Glomerular visceral epithelial cell (primary cell): ENCODE measurements around the gene MICA.
A peak's percentile ranks its signal among the peaks of the same experiment; 100 is the strongest.
"Not testable (repeated sequence)": the region's sequence is repeated elsewhere in the genome, so short reads cannot be mapped to it uniquely, and the experiment has no call there.

ENCODE experiments used
- DNase-seq: peaks from one replicate; pipeline ENCODE4 v3.0.0-alpha.2; 2016; ENCODE audit errors: extremely low spot score

MICA gene

DNA sequence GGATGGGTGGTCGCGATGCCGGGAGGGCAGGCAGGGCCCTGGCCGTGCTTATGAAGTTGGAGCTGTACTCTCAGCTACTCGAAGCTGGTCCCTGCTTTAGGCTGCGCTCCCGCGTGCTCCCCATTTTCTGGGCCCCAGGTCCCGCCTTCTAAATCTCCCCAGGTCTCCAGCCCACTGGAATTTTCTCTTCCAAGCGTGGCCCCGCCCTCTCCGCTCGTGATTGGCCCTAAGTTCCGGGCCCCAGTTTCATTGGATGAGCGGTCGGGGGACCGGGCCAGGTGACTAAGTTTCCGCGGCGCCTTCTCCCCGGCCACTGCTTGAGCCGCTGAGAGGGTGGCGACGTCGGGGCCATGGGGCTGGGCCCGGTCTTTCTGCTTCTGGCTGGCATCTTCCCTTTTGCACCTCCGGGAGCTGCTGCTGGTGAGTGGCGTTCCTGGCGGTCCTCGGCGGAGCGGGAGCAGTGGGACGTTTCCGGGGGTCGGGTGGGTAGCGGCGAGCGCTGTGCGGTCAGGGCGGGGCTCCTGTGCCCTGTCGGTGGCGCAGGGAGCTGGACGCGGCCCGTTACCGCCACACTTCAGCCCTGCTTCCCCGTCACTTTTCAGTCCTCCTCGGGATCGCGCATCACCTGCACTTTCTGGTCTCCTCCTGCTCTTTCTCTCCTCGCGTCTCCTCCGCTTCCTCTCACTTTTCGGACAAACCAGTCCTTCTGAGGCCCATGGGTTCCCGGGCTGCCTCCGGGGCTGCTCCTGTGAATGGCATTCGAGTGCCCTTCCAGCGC lies at the start of gene MICA:
Gene MICA, plus strand, starts transcription at position 313 of the 778 bp plus-strand sequence. Its CDS starts 38 bp downstream, at position 351.
- peak; percentile 91 for DNase-seq

DNA sequence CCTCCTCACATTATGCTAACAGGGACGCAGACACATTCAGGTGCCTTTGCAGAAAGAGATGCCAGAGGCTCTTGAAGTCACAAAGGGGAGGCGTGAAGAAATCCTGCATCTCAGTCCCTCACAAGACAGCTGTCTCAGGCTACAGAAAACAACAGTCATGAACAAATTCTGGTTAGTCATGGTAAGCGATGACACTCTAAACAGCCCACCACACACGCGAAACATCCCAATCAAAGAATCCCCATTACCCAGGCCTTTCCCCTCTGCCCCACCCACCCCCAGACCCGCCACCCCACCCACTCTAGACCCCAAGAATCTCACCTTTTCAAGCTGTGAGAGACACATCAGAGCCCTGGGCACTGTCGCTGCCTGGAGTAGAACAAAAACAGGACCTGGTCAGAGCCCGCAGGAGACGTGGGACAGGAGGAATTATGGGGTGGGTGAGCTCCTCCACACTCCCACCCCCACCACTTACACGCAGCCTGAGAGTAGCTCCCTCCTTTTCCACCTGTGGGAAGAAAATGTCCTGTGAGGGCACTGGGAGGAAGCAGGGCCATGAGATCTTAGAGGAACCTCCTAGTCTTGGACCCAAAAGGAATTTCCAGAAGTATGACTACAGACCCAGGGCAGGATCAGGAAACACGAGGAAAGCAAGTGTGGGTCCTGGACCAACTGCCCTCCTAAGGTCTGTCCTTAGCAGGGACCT lies 49.1 kb upstream of the MICA start:
- no peak for DNase-seq

- DNase-seq = no peak
Measured at GRCh38 chr6:31354864-31355582, 48.4 kb upstream of the MICA start.

DNA sequence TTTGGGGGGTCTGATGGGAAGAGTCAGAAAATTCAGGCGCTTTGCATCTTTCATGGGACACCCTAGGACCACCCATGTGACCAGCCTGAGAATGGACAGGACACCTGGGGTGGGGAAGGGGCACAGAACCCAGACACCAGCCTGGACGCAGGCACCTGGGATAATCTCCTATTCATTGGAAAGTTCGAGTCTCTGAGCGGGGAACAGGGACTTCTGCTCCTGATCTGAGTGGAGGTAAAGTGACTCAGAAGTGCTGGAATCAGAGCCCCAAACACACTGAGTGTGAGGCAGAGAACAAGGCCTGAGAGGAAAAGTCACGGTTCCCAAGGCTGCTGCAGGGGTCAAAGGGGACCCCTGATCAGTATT lies 47.8 kb upstream of the MICA start:
- no peak for DNase-seq

- no peak for DNase-seq
Measured at GRCh38 chr6:31356216-31356945, 47.0 kb upstream of the MICA start.

DNA sequence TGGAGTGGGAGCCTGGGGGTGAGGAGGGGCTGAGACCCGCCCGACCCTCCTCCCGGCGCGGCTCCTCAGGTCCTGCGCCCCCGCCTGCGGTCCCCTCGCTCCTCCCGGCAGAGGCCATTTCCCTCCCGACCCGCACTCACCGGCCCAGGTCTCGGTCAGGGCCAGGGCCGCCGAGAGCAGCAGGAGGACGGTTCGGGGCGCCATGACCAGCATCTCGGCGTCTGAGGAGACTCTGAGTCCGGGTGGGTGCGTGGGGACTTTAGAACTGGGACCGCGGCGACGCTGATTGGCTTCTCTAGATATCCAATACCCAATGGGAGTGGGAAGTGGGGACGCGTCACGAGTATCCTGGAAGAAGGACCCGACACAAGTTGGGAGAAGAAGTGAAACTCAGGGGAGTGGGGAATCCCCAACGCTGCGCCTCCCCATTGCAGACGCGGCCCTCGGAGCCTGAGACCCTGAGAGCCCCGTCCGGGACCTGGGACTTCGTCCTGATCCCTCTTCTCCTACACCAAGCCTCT lies 46.4 kb upstream of the MICA start, which contains the start of gene HLA-B:
Gene HLA-B, minus strand, starts transcription at position 234 of the 521 bp plus-strand sequence. Its CDS starts 21 bp downstream, at position 213.
- peak; percentile 84 for DNase-seq

DNA sequence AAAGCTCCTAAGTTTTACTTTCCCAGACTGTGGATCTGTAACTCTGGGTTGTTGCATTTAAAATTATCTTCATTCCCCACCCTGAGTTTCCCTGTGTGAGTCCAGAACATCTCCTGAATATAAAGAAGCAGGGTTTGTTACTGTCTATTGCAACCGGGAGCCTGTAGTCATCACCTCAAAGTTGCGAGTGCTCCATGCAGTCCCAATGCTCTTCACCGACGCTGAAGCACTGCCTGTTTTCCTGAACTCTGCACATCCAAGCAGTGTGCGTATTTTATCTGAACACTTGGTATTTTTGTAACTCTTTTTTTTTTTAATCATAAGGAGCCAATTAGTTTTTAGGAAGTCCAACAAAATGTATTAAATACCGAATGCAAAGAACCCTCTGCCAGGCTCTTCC lies 45.5 kb upstream of the MICA start:
- DNase-seq = no peak

GRCh38 chr6:31358302-31358701 lies 45.1 kb upstream of the MICA start:
- no peak for DNase-seq

DNA sequence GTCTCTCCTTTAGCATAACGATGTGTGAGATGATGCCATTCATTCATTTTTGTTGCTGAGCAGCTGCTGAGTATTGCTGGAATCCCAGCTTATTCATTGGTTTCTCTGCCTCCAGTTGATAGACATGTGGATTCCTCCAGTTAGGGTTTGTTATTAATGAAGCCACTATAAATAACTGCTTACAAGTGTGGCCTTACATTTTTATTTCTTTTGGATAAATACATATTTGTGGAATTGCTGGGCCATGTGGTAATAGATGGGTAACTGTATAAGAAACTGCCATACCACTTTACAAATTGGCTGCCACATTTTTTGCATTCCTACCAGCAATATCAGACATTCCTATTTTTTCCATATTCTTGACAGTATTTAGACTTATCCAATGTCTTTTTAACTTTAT lies 43.8 kb upstream of the MICA start:
- no peak for DNase-seq

DNA sequence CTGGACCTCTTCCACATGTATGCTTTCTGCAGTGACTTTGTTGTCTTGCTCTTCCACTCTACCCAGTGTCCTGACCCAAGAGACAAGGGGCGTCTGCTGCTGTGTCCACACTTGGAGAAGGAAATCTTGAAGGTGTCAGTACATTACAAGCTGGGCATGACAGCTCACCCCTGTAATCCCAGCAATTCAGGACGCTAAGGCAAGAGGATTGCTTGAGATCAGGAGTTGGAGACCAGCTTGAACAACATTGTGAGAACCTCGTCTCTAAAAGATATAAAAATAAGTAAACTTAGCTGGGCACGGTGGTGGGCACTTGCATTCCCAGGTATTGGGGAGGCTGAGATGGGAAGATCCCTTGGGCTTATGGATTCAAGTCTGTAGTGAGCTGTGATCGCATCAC lies 40.6 kb upstream of the MICA start:
- DNase-seq = no peak

DNA sequence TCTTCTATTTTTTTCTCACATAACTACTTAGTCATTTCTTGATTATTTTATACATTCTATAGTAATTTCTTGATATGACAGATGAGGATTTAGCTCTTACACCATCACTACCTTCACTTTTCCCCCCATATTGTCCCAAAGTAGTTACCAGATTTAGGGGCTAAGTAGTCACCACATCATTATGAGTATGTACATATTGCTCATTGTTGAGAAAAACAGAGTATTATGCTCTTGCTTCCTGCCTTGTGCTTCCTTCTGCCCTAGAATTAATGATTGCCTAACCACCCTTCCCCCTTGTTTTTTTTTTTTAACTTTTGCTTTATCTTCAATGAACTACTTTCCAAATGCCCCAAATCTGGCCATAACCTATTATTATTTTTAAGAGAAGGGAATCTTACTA lies 39.6 kb upstream of the MICA start:
- no peak for DNase-seq

GRCh38 chr6:31365864-31366263 lies 37.5 kb upstream of the MICA start:
- no peak for DNase-seq

- peak; percentile 93 for DNase-seq
Measured at GRCh38 chr6:31366693-31367470, 36.5 kb upstream of the MICA start.

DNA sequence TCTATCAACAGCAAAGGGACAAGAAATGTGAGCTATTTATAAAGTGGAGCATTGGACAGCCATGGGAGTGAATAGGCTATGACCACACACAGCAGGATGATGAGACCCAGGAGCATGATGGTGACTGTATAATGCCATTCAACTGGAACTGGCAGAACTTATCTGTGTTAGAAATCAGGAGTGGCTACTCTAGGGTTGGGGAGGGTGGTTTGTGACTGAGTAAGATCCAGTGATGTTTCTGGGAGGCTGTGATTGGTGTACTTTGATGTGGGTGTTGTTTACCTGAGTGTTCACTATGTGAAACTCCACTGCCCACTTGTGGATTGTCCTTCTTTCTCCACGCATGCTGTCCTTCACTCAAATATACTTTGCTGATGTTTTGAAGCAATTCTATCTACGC lies 34.9 kb upstream of the MICA start:
- no peak for DNase-seq

DNA sequence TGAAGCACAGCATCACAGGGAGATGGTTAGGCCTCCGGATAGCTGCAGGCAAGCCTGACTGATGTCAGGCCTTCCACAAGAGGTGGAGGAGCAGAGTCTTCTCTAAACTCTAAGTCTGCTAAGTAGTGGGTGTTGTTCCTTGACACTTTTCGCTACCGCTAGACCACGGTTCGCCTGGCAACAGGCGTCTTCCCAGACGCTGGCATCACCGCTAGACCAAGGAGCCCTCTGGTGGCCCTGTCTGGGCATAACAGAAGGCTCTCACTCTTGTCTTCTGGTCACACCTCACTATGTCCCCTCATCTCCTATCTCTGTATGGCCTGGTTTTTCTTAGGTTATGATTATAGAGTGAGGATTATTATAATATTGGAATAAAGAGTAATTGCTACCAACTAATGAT lies 29.3 kb upstream of the MICA start:
- DNase-seq = not testable (repeated sequence)

- DNase-seq = no peak
Measured at GRCh38 chr6:31375699-31376098, 27.7 kb upstream of the MICA start.

DNA sequence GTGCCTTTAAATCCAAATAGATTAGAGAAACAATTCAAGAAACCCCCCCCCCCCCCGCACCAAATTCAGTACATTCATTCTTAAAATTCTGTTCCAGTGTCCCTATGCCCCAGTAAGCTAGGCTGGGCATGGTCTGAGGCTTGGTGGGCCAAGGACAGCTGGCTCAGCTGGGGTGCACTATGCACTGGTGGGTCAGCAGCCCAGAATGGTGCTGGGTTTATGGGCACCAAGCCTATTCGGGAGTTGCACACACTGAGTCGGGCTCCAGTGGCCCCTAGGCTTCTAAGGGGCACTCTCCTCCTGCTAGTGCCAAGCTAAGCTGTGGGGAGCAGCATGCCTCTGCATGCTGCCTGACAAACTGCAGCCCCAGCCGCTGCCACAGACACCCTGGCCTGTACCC lies 26.4 kb upstream of the MICA start:
- DNase-seq = no peak

DNA sequence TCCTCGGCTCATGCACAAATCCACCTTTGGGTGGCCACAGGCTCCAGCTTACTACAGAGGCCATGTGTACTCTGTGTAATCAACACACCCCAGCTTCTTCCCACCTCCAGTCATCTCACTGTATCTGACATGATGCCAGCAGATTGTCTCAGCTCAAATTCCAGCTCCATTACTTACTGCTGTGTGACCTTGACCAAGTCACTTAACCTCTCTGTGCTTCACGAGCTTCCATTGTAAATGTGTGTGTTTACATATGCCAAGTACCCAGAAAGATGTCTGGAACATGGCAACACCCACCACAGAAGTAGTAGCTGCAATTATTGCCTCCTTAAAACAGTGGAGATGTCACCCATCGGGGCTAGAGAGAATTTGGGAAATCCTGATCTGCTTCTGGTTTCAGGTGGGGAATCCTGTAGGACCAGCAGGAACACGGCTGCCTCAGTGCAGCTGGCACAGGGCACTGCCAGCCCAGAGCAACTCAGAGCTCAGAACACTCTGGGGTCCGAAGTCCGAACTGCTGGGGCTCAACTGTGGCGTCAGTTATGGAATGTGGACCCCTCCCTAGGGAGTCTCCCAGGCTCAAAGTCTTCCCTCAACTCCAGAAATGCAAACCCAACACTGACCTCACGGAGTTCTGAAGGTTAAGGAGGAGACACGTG lies 25.2 kb upstream of the MICA start:
- DNase-seq = no peak

GRCh38 chr6:31378721-31379103 lies 24.7 kb upstream of the MICA start:
- no peak for DNase-seq

DNA sequence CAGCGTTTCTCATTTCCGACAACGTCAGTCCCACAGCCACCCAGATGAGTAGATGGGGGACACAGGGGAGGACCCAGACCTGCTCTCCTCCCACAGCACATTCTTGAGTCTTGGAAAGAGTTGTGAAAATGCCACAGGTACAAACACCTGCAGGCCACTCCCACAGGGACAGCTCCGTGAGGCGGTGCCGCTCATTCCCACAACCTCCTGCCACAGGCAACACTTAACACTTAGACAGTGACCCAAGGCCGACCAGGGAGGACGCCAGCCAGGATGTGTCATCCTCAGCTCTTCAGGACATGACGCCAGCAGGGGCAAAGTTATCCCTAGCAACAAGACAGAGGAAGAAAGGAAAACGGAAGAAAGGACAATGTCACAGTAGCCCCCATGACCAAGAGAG lies 23.5 kb upstream of the MICA start:
- no peak for DNase-seq
